HepG2 (cell line): ENCODE results near the gene PPP1R12B. TPM values are rescaled to one million over a fixed set of nuclear protein-coding genes. Genes with fewer than 3 reads are reported as not detected.

Experiments
- ATAC-seq: fragments of 200-7000 bp; cut with Tn5 transposase; 3 replicates; pipeline ENCODE4 v1.9.1; 2020; ENCODE audit warnings: mild to moderate bottlenecking, moderate library complexity
- BruUV-seq: library from RNA; stranded (reverse); fragments of 400-500 nt; replicated peaks from 2 replicates; lab custom pipeline; 2021; lab: Mats Ljungman, UMichigan
- CTCF ChIA-PET: fragments of 300-600 bp; formaldehyde crosslinking; extraction: SDS; loops from one replicate; lab custom pipeline; 2021; ENCODE audit warnings: low total read pairs, inconsistent platforms, low intra/inter-chr PET ratio; lab: Yijun Ruan, JAX
- POLR2A ChIA-PET: fragments of 350-600 bp; sonication (Branson Sonifier 250); formaldehyde crosslinking; loops from one replicate; lab custom pipeline; 2020; ENCODE audit warnings: antibody characterized with exemption, inconsistent platforms; lab: Yijun Ruan, JAX
- DNase-seq: peaks from one replicate; pipeline ENCODE4 v3.0.0-alpha.2; 2015; ENCODE audit warnings: low spot score
- FAIRE-seq: peaks from 3 replicates; lab custom pipeline; 2011; peaks lifted over from hg19 to GRCh38; lab: Jason Lieb, UNC
- H2AFZ ChIP-seq: one replicate; pipeline ENCODE4 v1.6.1; 2011; ENCODE audit warnings: low read length, inconsistent platforms
- H3K27ac ChIP-seq: fragments of 300-600 bp; 3 replicates; pipeline ENCODE4 v1.8.0; 2011; ENCODE audit warnings: mixed run types, mild to moderate bottlenecking, mixed read lengths, low read length, inconsistent platforms; ENCODE audit not compliant: insufficient read depth; ENCODE audit errors: extremely low read length
- H3K27me3 ChIP-seq, 2 experiments: fragments of 200-600 bp in 1 of 2; 2 replicates in 1 of 2; 3 replicates in 1 of 2; pipeline versions ENCODE4 v1.6.0 to v1.8.0; 2011; ENCODE audit warnings: low read length in 2 of 2, mild to moderate bottlenecking in 2 of 2, moderate library complexity in 2 of 2, inconsistent platforms in 1 of 2; ENCODE audit not compliant: insufficient read depth in 2 of 2, control insufficient read depth in 1 of 2
- H3K36me3 ChIP-seq, 2 experiments: fragments of 200-600 bp in 1 of 2; replicated peaks in 1 of 2; 2 replicates in 1 of 2; 3 replicates in 1 of 2; pipeline versions ENCODE4 v1.5.1 to v1.8.0; 2011; ENCODE audit warnings: low read length in 2 of 2, inconsistent platforms in 1 of 2; ENCODE audit not compliant: insufficient read depth in 2 of 2, control insufficient read depth in 1 of 2
- H3K4me1 ChIP-seq: 2 replicates; pipeline ENCODE4 v1.5.1; 2012; ENCODE audit warnings: low read length, inconsistent platforms; ENCODE audit not compliant: insufficient read depth
- H3K4me2 ChIP-seq: 2 replicates; pipeline ENCODE4 v1.6.0; 2011; ENCODE audit warnings: low read depth, low read length, inconsistent platforms
- H3K4me3 ChIP-seq, 3 experiments: fragments of 200-600 bp in 1 of 3; sonication (generic), shearing (Covaris generic) in 1 of 3; replicated peaks in 1 of 3; 2 replicates each; pipeline ENCODE4 v1.5.1; 2011 to 2016; ENCODE audit warnings: low read length in 3 of 3, inconsistent platforms in 2 of 3, low read depth in 2 of 3, mild to moderate bottlenecking in 2 of 3, control low read depth in 1 of 3, mixed read lengths in 1 of 3; ENCODE audit not compliant: insufficient read depth in 1 of 3
- H3K79me2 ChIP-seq: one replicate; pipeline ENCODE4 v1.6.1; 2011; ENCODE audit warnings: low read length, inconsistent platforms; ENCODE audit not compliant: insufficient read depth
- H3K9ac ChIP-seq: 2 replicates; pipeline ENCODE4 v1.6.0; 2011; ENCODE audit warnings: mild to moderate bottlenecking, low read depth, low read length, inconsistent platforms; ENCODE audit not compliant: insufficient read depth
- H3K9me3 ChIP-seq: 2 replicates; pipeline ENCODE4 v1.5.1; 2012; ENCODE audit warnings: mild to moderate bottlenecking, low read length
- H4K20me1 ChIP-seq: 2 replicates; pipeline ENCODE4 v1.6.0; 2011; ENCODE audit warnings: inconsistent platforms, mild to moderate bottlenecking, low read length, moderate library complexity; ENCODE audit not compliant: insufficient read depth
- ATF6 ChIP-seq: sonication (generic); formaldehyde crosslinking; conservative IDR thresholded peaks from 2 replicates; pipeline ENCODE4 v1.4.0; 2020; ENCODE audit warnings: missing genetic modification reagents
- NR2C2 ChIP-seq: sonication (generic); formaldehyde crosslinking; IDR thresholded peaks from 2 replicates; pipeline ENCODE4 v1.4.0; 2020; ENCODE audit warnings: missing genetic modification reagents, mild to moderate bottlenecking, moderate library complexity, borderline replicate concordance
- ZMYM3 ChIP-seq: sonication (generic); formaldehyde crosslinking; IDR thresholded peaks from 2 replicates; pipeline ENCODE4 v1.5.1; 2020; ENCODE audit warnings: mild to moderate bottlenecking, missing genetic modification reagents
- ZNF768 ChIP-seq: sonication (generic); formaldehyde crosslinking; IDR thresholded peaks from 2 replicates; pipeline ENCODE4 v1.4.0; 2020; ENCODE audit warnings: missing genetic modification reagents
- WGBS: methylation state at CpG from one replicate; pipeline ENCODE4 v1.1.6; 2017; ENCODE audit warnings: low lambda C conversion rate; 5-methylcytosine and 5-hydroxymethylcytosine counted together
- in situ Hi-C: cut with HindIII; loops from 2 replicates; pipeline ENCODE4 v1.10.0; 2017; ENCODE audit warnings: low pct_unique_long_range_greater_than_20kb; ENCODE audit not compliant: extremely low pct_ligation_motif_present
- intact Hi-C: fragments of 100-400 bp; cut with micrococcal nuclease; formaldehyde crosslinking; loops from one replicate; pipeline ENCODE4 v1.10.0; 2022; ENCODE audit not compliant: unreplicated experiment
- polyA plus RNA-seq, 8 experiments: library from polyadenylated mRNA; depleted of rRNA in 3 of 8; stranded (reverse) in 7 of 8; unstranded in 1 of 8; fragments of >200 nt; fragmentation: Illumina TruSeq in 4 of 8; extraction: Trizol in 4 of 8; gene quantifications; 2 replicates each; pipeline versions ENCODE4 v1.2.1 to v1.2.3, GENCODE V29; 2011 to 2016; ENCODE audit warnings: low read depth in 4 of 8, missing spikeins in 1 of 8, mixed read lengths in 1 of 8; ENCODE audit not compliant: insufficient read depth in 1 of 8
- small RNA-seq, 3 experiments: library from RNA; depleted of rRNA; stranded (forward); fragments of <200 nt; gene quantifications; one replicate each; pipeline ENCODE3, GENCODE V24; 2012; ENCODE audit warnings: low read depth in 2 of 3, low replicate concordance in 1 of 3; ENCODE audit not compliant: insufficient read length in 3 of 3, insufficient read depth in 2 of 3
- total RNA-seq, 5 experiments: library from RNA; depleted of rRNA; stranded (reverse); fragments of >200 nt; fragmentation: Illumina TruSeq; extraction: Trizol; gene quantifications; 2 replicates each; pipeline ENCODE4 v1.2.3, GENCODE V29; 2016; ENCODE audit warnings: low read depth in 1 of 5

PPP1R12B gene
- total and polyA plus RNA-seq, 2 of the 13 experiments (the other 11 are each of a cell fraction or from before 2014, with no cell fraction given), result 12.0 to 13.6 TPM

GRCh38 chr1:202642212-202642611 is 293.7 kb downstream of the PPP1R12B start:
- Histone ChIP-seq H3K4me2 (no peak overlapping the region), H3K27me3 (peaks cover 10 to 60% of the 10 kb centered on the region in 2 experiments), H3K9ac (no peak overlapping the region), H3K27ac (no peak overlapping the region), H2AFZ (no peak overlapping the region), H3K79me2 (no peaks in the 10 kb centered on the region), H3K4me1 (peaks cover 36% of the 10 kb centered on the region), H3K36me3 (no peaks in the 10 kb centered on the region), H3K9me3 (no peaks in the 10 kb centered on the region), H3K4me3 (no peak overlapping the region; a peak in 1 of 6 replicates), H4K20me1 (peaks cover 2% of the 10 kb centered on the region; the same call in 1 of the 2 replicates)
- in situ Hi-C loops, result no loop called here
- WGBS, result 53% methylated on average over 11 of the region's 20 CpGs
- DNase-seq, result no peak
- ATAC-seq, result no peak
- BruUV-seq, result no TSS peak
- intact Hi-C loops, result no loop called here
- POLR2A ChIA-PET, result no interaction called here
- CTCF ChIA-PET, result no interaction called here
- FAIRE-seq, result no peak
- TF ChIP-seq NR2C2 (CRISPR knock-in tag), result no peak
- TF ChIP-seq ZMYM3 (CRISPR knock-in tag), result 0 out of 2 replicates have a peak, but pooled peaks have one; percentile 24
- TF ChIP-seq ZNF768 (CRISPR knock-in tag), result peak; percentile 94
- TF ChIP-seq ATF6 (CRISPR knock-in tag), result no peak

Small RNAs within 50 kb of the gene (small RNA-seq; reads per million reads assigned to genes)
- gene AC099336.2 (0 reads per million in 3 experiments), gene RF00156 (0 reads per million in 3 experiments), gene RNU6-89P (0 reads per million in 3 experiments)

Other genes starting within 250 kb of the PPP1R12B start
- not detected in 2 replicates for gene GPR37L1, start 225.8 kb upstream of the PPP1R12B start, total RNA-seq (2016; rRNA removed; fragmentation: Illumina TruSeq; extraction: Trizol)
- gene GPR37L1, start 225.8 kb upstream of the PPP1R12B start, polyA plus RNA-seq (2011; rRNA removed), result 0.12 and 0.13 TPM in 2 replicates
- 2.2 and 2.7 TPM in 2 replicates for gene ARL8A, start 204.0 kb upstream of the PPP1R12B start, total RNA-seq (2016; rRNA removed; fragmentation: Illumina TruSeq; extraction: Trizol)
- 18.8 and 23.4 TPM in 2 replicates for gene ARL8A, start 204.0 kb upstream of the PPP1R12B start, polyA plus RNA-seq (2011; rRNA removed)
- gene PTPN7, start 188.1 kb upstream of the PPP1R12B start, total RNA-seq (2016; rRNA removed; fragmentation: Illumina TruSeq; extraction: Trizol), result not detected in 2 replicates
- gene PTPN7, start 188.1 kb upstream of the PPP1R12B start, polyA plus RNA-seq (2011; rRNA removed), result 0.05 TPM in 1 of 2 replicates, not detected in the other
- not detected in 2 replicates for gene LGR6, start 154.9 kb upstream of the PPP1R12B start, total RNA-seq (2016; rRNA removed; fragmentation: Illumina TruSeq; extraction: Trizol)
- gene LGR6, start 154.9 kb upstream of the PPP1R12B start, polyA plus RNA-seq (2011; rRNA removed), result 0.04 and 0.07 TPM in 2 replicates
- gene UBE2T, start 6.8 kb upstream of the PPP1R12B start, total RNA-seq (2016; rRNA removed; fragmentation: Illumina TruSeq; extraction: Trizol), result 95.2 and 130 TPM in 2 replicates
- gene UBE2T, start 6.8 kb upstream of the PPP1R12B start, polyA plus RNA-seq (2011; rRNA removed), result 58.9 and 80.8 TPM in 2 replicates